ENCODE data around the gene BCL11B.

- TF ChIP-seq SUPT5H (IDR thresholded peaks at IDR 0.05) (no peak), CTCF (IDR thresholded peaks at IDR 0.05 in 2 of 3, conservative IDR thresholded peaks at IDR 0.05 in 1 of 3; ENCODE audit: insufficient read depth in 2 of 3, low read depth in 1 of 3, low read length in 3 of 3) (no peak), POLR2AphosphoS5 (IDR thresholded peaks at IDR 0.05; ENCODE audit: control insufficient read depth, insufficient read depth, low read depth, low read length) (no peak), NR2F6 (CRISPR knock-in tag; IDR thresholded peaks at IDR 0.05) (no peak), BCL6 (CRISPR knock-in tag; IDR thresholded peaks at IDR 0.05) (no peak), THRA (IDR thresholded peaks at IDR 0.05) (no peak), TARDBP (IDR thresholded peaks at IDR 0.05) (no peak), EZH2 (IDR thresholded peaks at IDR 0.05; ENCODE audit: borderline replicate concordance, low read depth, low read length) (no peak), HMG20A (CRISPR knock-in tag; conservative IDR thresholded peaks at IDR 0.05) (no peak), MYC (IDR thresholded peaks at IDR 0.05; ENCODE audit: low read depth, low read length) (no peak), MYC (CRISPR knock-in tag; IDR thresholded peaks at IDR 0.05; ENCODE audit: borderline replicate concordance, low read depth) (no peak), MAX (CRISPR knock-in tag; IDR thresholded peaks at IDR 0.05) (no peak), ZNF398 (CRISPR knock-in tag; IDR thresholded peaks at IDR 0.05) (no peak)
Measured at GRCh38 chr14:99132821-99133635, 139.0 kb downstream of the BCL11B start.
